IMR-90 (cell line): ENCODE results near the gene GDPD3. TPM values are rescaled to one million over a fixed set of nuclear protein-coding genes. Genes with fewer than 3 reads are reported as not detected.

ENCODE experiments used
- ATAC-seq: fragments of 200-7000 bp; cut with Tn5 transposase; 2 replicates; pipeline ENCODE4 v1.9.1; 2020; ENCODE audit warnings: low read depth, mild to moderate bottlenecking, moderate library complexity
- BruUV-seq: library from RNA; stranded (reverse); fragments of 400-500 nt; replicated peaks from 2 replicates; lab custom pipeline; 2021; lab: Mats Ljungman, UMichigan
- CTCF ChIA-PET: fragments of 300-600 bp; formaldehyde crosslinking; extraction: SDS; loops from one replicate; lab custom pipeline; 2021; ENCODE audit warnings: antibody characterized with exemption; lab: Yijun Ruan, JAX
- POLR2A ChIA-PET: fragments of 300-600 bp; sonication (Branson Sonifier 250); formaldehyde crosslinking; loops from one replicate; lab custom pipeline; 2022; ENCODE audit warnings: antibody characterized with exemption; ENCODE audit not compliant: unreplicated experiment; lab: Charles Lee
- DNase-seq: peaks from one replicate; pipeline ENCODE4 v3.0.0; 2013
- H2AFZ ChIP-seq: replicated peaks from 2 replicates; pipeline ENCODE3; 2013; ENCODE audit warnings: low read length, mild to moderate bottlenecking; ENCODE audit not compliant: poor library complexity
- H2AK5ac ChIP-seq: 2 replicates; pipeline ENCODE4 v1.6.1; 2013; ENCODE audit warnings: low read depth, low read length, inconsistent platforms
- H2AK9ac ChIP-seq: replicated peaks from 2 replicates; pipeline ENCODE3; 2013; ENCODE audit warnings: mild to moderate bottlenecking, low read depth, low read length, moderate library complexity; ENCODE audit not compliant: poor library complexity
- H2BK120ac ChIP-seq: 2 replicates; pipeline ENCODE4 v1.6.1; 2013; ENCODE audit warnings: low read depth, low read length, inconsistent platforms
- H2BK15ac ChIP-seq: 3 replicates; pipeline ENCODE4 v1.6.1; 2013; ENCODE audit warnings: low read depth, low read length, inconsistent platforms
- H2BK20ac ChIP-seq: 2 replicates; pipeline ENCODE4 v1.6.1; 2013; ENCODE audit warnings: low read depth, mild to moderate bottlenecking, inconsistent platforms, low read length, moderate library complexity
- H2BK5ac ChIP-seq: 2 replicates; pipeline ENCODE4 v1.6.1; 2013; ENCODE audit warnings: mild to moderate bottlenecking, low read depth, low read length, inconsistent platforms; ENCODE audit not compliant: poor library complexity, severe bottlenecking
- H3K14ac ChIP-seq: replicated peaks from 2 replicates; pipeline ENCODE4 v1.6.1; 2013; ENCODE audit warnings: low read depth, low read length, inconsistent platforms
- H3K18ac ChIP-seq: 2 replicates; pipeline ENCODE4 v1.6.1; 2013; ENCODE audit warnings: low read depth, low read length, control low read depth
- H3K23ac ChIP-seq: 2 replicates; pipeline ENCODE4 v1.6.1; 2013; ENCODE audit warnings: low read depth, low read length, inconsistent platforms
- H3K27ac ChIP-seq: 2 replicates; pipeline ENCODE4 v1.5.1; 2013; ENCODE audit warnings: mild to moderate bottlenecking, control low read depth, low read length; ENCODE audit not compliant: insufficient read depth
- H3K27me3 ChIP-seq: 2 replicates; pipeline ENCODE4 v1.6.1; 2013; ENCODE audit warnings: low read length; ENCODE audit not compliant: control insufficient read depth, insufficient read depth
- H3K36me3 ChIP-seq: 2 replicates; pipeline ENCODE4 v1.6.1; 2013; ENCODE audit warnings: low read length, mixed read lengths; ENCODE audit not compliant: control insufficient read depth, insufficient read depth
- H3K4ac ChIP-seq: 2 replicates; pipeline ENCODE4 v1.6.1; 2013; ENCODE audit warnings: low read depth, low read length, inconsistent platforms
- H3K4me1 ChIP-seq: 2 replicates; pipeline ENCODE4 v1.6.1; 2013; ENCODE audit warnings: low read length, mixed read lengths; ENCODE audit not compliant: control insufficient read depth, insufficient read depth
- H3K4me2 ChIP-seq: 2 replicates; pipeline ENCODE4 v1.6.1; 2013; ENCODE audit warnings: low read depth, mild to moderate bottlenecking, control low read depth, low read length, moderate library complexity
- H3K4me3 ChIP-seq: 2 replicates; pipeline ENCODE4 v1.5.1; 2013; ENCODE audit warnings: low read depth, mild to moderate bottlenecking, control low read depth, low read length, moderate library complexity; ENCODE audit not compliant: insufficient read depth
- H3K56ac ChIP-seq: 2 replicates; pipeline ENCODE4 v1.6.1; 2013; ENCODE audit warnings: low read length, inconsistent platforms; ENCODE audit not compliant: insufficient read depth; ENCODE audit errors: extremely low read depth
- H3K79me1 ChIP-seq, 2 experiments: 2 replicates each; pipeline ENCODE4 v1.6.1; 2013; ENCODE audit warnings: low read length in 2 of 2, inconsistent platforms in 1 of 2, low read depth in 1 of 2
- H3K9ac ChIP-seq: 2 replicates; pipeline ENCODE4 v1.6.1; 2013; ENCODE audit warnings: low read depth, low read length, control low read depth
- H3K9me1 ChIP-seq: 2 replicates; pipeline ENCODE4 v1.6.1; 2013; ENCODE audit warnings: low read length, inconsistent platforms; ENCODE audit not compliant: insufficient read depth
- H3K9me3 ChIP-seq: 2 replicates; pipeline ENCODE4 v1.6.1; 2013; ENCODE audit warnings: low read length; ENCODE audit not compliant: control insufficient read depth, insufficient read depth
- H4K20me1 ChIP-seq: 2 replicates; pipeline ENCODE4 v1.6.1; 2013; ENCODE audit warnings: low read length, inconsistent platforms; ENCODE audit not compliant: insufficient read depth
- H4K5ac ChIP-seq: 2 replicates; pipeline ENCODE4 v1.6.1; 2013; ENCODE audit warnings: mild to moderate bottlenecking, low read depth, low read length, control low read depth
- H4K8ac ChIP-seq, 2 experiments: 2 replicates each; pipeline ENCODE4 v1.6.1; 2013; ENCODE audit warnings: low read depth in 2 of 2, low read length in 2 of 2, control low read depth in 1 of 2, inconsistent platforms in 1 of 2
- H4K91ac ChIP-seq: 2 replicates; pipeline ENCODE4 v1.6.1; 2013; ENCODE audit warnings: low read depth, low read length, inconsistent platforms; ENCODE audit not compliant: insufficient read depth
- BHLHE40 ChIP-seq: fragments of 150-350 bp; IDR thresholded peaks from 2 replicates; pipeline ENCODE4 v1.6.1; 2016; ENCODE audit warnings: mild to moderate bottlenecking, low read depth, low read length
- CHD1 ChIP-seq: IDR thresholded peaks from 2 replicates; pipeline ENCODE4 v1.6.1; 2012; ENCODE audit warnings: low read depth, low read length, improper control_type of control experiment
- FOS ChIP-seq: fragments of 150-350 bp; IDR thresholded peaks from 2 replicates; pipeline ENCODE4 v1.6.1; 2016; ENCODE audit warnings: low read depth, low read length
- POLR2A ChIP-seq: IDR thresholded peaks from 2 replicates; pipeline ENCODE4 v1.6.1; 2012; ENCODE audit warnings: mild to moderate bottlenecking, low read depth, low read length
- RCOR1 ChIP-seq: IDR thresholded peaks from 2 replicates; pipeline ENCODE4 v1.6.1; 2012; ENCODE audit warnings: mild to moderate bottlenecking, low read length, improper control_type of control experiment; ENCODE audit not compliant: insufficient replicate concordance
- RFX5 ChIP-seq: IDR thresholded peaks from 2 replicates; pipeline ENCODE4 v1.8.0; 2012; ENCODE audit warnings: low read depth, mild to moderate bottlenecking, low read length, moderate library complexity
- WGBS, 2 experiments: methylation state at CpG; one replicate each; pipeline versions ENCODE4 v1.1.5 to v1.1.7; 2013; ENCODE audit warnings: missing lambda C conversion rate in 2 of 2; ENCODE audit not compliant: insufficient read length in 1 of 2; ENCODE audit errors: extremely low coverage in 2 of 2; 5-methylcytosine and 5-hydroxymethylcytosine counted together
- dilution Hi-C: fragments of 300-500 bp; cut with HindIII; formaldehyde crosslinking; loops from one replicate; pipeline ENCODE4 v1.14.3; 2018; ENCODE audit warnings: low sequenced_read_pairs; ENCODE audit not compliant: unreplicated experiment
- in situ Hi-C: fragments of 300-500 bp; cut with MboI; formaldehyde crosslinking; loops from 3 replicates; pipeline ENCODE4 v1.14.3; 2019; ENCODE audit warnings: low sequenced_read_pairs, inconsistent platforms, mixed read lengths
- intact Hi-C: fragments of 100-400 bp; cut with micrococcal nuclease; formaldehyde crosslinking; loops from 2 replicates; pipeline ENCODE4 v1.10.0; 2022
- polyA plus RNA-seq, 3 experiments: library from polyadenylated mRNA; depleted of rRNA; stranded (reverse); fragments of >200 nt; gene quantifications; 2 replicates each; pipeline ENCODE4 v1.2.3, GENCODE V29; 2012; ENCODE audit warnings: low replicate concordance in 1 of 3
- total RNA-seq: library from RNA; depleted of rRNA; stranded (reverse); fragments of >200 nt; gene quantifications from 2 replicates; pipeline ENCODE4 v1.2.3, GENCODE V29; 2012

Gene GDPD3
- total and polyA plus RNA-seq, 2 of the 4 experiments (the other 2 are of a cell fraction), result under 0.01 to 19.5 TPM

- Histone ChIP-seq H3K79me1 (peaks cover 0 to 18% of the 10 kb centered on the region in 2 experiments; a peak in 2 of 4 replicates), H3K9me1 (no peaks in the 10 kb centered on the region), H3K9ac (no peak overlapping the region), H3K27me3 (no peaks in the 10 kb centered on the region), H2BK120ac (no peak overlapping the region), H4K8ac (no peak overlapping the region; a peak in 1 of 4 replicates), H3K56ac (no peak overlapping the region), H2AK9ac (no peak overlapping the region), H3K4me1 (peaks cover 14% of the 10 kb centered on the region), H3K4me3 (no peak overlapping the region; the same call in 1 of the 2 replicates), H3K9me3 (peaks cover 11% of the 10 kb centered on the region), H3K18ac (no peak overlapping the region), H3K4ac (no peak overlapping the region; the same call in 1 of the 2 replicates), H2BK20ac (no peak overlapping the region), H4K91ac (no peak overlapping the region), H2BK15ac (no peak overlapping the region), H2AFZ (no peak overlapping the region), H3K14ac (no peak overlapping the region), H2BK5ac (no peak overlapping the region), H3K4me2 (peak overlapping the region; percentile 21; the same call in 1 of the 2 replicates), H2AK5ac (no peak overlapping the region; the same call in 1 of the 2 replicates), H4K20me1 (no peaks in the 10 kb centered on the region), H3K23ac (no peak overlapping the region), H4K5ac (no peak overlapping the region), H3K36me3 (peaks cover 6% of the 10 kb centered on the region), H3K27ac (no peak overlapping the region)
- 89% methylated on average over 8 of the region's 11 CpGs; no CpG with 5 or more reads in 1 of the 2 experiments for WGBS, 2 experiments
- dilution Hi-C loops, result no loop called here
- ChIA-PET POLR2A (no interaction called here), CTCF (no interaction called here)
- BruUV-seq, result no TSS peak
- DNase-seq, result no peak
- ATAC-seq, result no peak
- TF ChIP-seq FOS, result no peak
- TF ChIP-seq RFX5, result no peak
- TF ChIP-seq CHD1, result no peak
- no peak for TF ChIP-seq RCOR1
- no peak for TF ChIP-seq POLR2A
- TF ChIP-seq BHLHE40, result no peak
- in situ Hi-C loops, result loop anchor here (5.0 kb wide), 1 partner anchor 58 kb away; no protein-coding TSS in a partner anchor
- intact Hi-C loops, result loop anchor here (10.0 kb wide), 1 partner anchor 310 kb away; the partner anchor contains the start of gene ZNF771
These were observed 18.7 kb downstream of the GDPD3 start for GRCh38 chr16:30094541-30095165.
